Measurements from ENCODE around the gene PCDH15.

PCDH15 gene

DNA sequence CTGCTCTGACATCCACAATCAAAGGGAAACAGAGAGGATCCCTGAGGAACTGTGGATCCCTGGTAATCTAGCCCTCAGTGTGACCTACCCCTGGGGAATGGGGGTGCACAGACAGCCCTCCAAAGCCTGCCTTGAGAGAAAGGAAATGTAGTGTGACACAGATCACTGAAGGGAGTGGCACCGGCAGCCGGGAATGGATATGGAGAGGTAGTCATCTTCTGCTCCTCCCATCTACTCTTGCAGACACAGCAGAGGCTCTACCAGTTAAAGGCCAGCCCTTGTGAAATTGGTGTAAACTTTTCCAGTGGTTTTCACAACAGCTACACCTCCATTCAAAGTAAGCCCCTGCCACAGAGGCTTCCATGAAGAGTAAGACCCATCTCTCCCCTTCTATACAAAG is 144.4 kb downstream of the PCDH15 start:
- Histone ChIP-seq H3F3A (ENCODE audit: low read depth) (no peaks in the 10 kb centered on the region), H3K9ac (ENCODE audit: low read depth, low read length, poor library complexity, severe bottlenecking) (no peak overlapping the region), H3K27me3 (ENCODE audit: insufficient read depth, low read length, poor library complexity, severe bottlenecking) (no peaks in the 10 kb centered on the region), H3K4me1 (ENCODE audit: insufficient read depth, low read length, poor library complexity, severe bottlenecking) (no peaks in the 10 kb centered on the region), H3K9me2 (replicated peaks; ENCODE audit: low read depth, low read length) (no peaks in the 10 kb centered on the region), H3K79me2 (ENCODE audit: insufficient read depth, low read length) (no peaks in the 10 kb centered on the region), H3K4me2 (ENCODE audit: low read depth, low read length, poor library complexity, severe bottlenecking) (no peak overlapping the region), H4K20me1 (ENCODE audit: insufficient read depth, low read length, poor library complexity, severe bottlenecking) (no peaks in the 10 kb centered on the region), H2AFZ (ENCODE audit: low read length) (no peak overlapping the region), H3K4me3 (ENCODE audit: low read length, poor library complexity, severe bottlenecking) (no peak overlapping the region), H3K9me3 (ENCODE audit: insufficient read depth, low read depth, low read length) (no peaks in the 10 kb centered on the region), H3K36me3 (ENCODE audit: insufficient read depth, low read length) (no peaks in the 10 kb centered on the region)
- no peak for TF ChIP-seq EZH2phosphoT487 (IDR thresholded peaks at IDR 0.05; ENCODE audit: borderline replicate concordance)
- TF ChIP-seq CTCF (conservative IDR thresholded peaks at IDR 0.05; ENCODE audit: low read length) = no peak

DNA sequence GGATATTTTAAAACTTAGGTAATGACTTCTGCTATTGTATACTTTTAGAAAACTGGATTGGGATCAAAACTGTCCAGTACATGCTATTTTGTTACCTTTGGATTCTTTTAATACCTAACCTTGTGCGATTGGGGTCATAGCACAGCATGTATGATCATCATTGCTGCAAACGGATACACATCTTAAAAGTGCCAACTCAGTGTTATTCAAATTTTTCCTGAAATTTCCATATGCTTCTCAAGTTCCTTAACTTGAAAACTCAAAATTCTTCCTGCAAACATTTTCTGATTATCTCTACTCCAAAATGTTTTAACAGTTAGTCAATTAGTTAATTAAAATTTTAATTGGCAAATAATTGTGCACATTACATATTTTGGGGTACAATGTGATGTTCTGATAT is 147.5 kb downstream of the PCDH15 start:
- H4K20me1 ChIP-seq (ENCODE audit: insufficient read depth, low read length, poor library complexity, severe bottlenecking) = no peaks in the 10 kb centered on the region
- no peak overlapping the region for H3K4me2 ChIP-seq (ENCODE audit: low read depth, low read length, poor library complexity, severe bottlenecking)
- H3K4me3 ChIP-seq (ENCODE audit: low read length, poor library complexity, severe bottlenecking) = no peak overlapping the region
- H3K9me2 ChIP-seq (replicated peaks; ENCODE audit: low read depth, low read length) = no peaks in the 10 kb centered on the region
- no peaks in the 10 kb centered on the region for H3K36me3 ChIP-seq (ENCODE audit: insufficient read depth, low read length)
- no peaks in the 10 kb centered on the region for H3K79me2 ChIP-seq (ENCODE audit: insufficient read depth, low read length)
- TF ChIP-seq EZH2phosphoT487 (IDR thresholded peaks at IDR 0.05; ENCODE audit: borderline replicate concordance) (no peak), CTCF (conservative IDR thresholded peaks at IDR 0.05; ENCODE audit: low read length) (no peak)
- no peak overlapping the region for H3K9ac ChIP-seq (ENCODE audit: low read depth, low read length, poor library complexity, severe bottlenecking)
- no peaks in the 10 kb centered on the region for H3F3A ChIP-seq (ENCODE audit: low read depth)
- H3K27me3 ChIP-seq (ENCODE audit: insufficient read depth, low read length, poor library complexity, severe bottlenecking) = no peaks in the 10 kb centered on the region
- no peaks in the 10 kb centered on the region for H3K4me1 ChIP-seq (ENCODE audit: insufficient read depth, low read length, poor library complexity, severe bottlenecking)
- H3K9me3 ChIP-seq (ENCODE audit: insufficient read depth, low read depth, low read length) = no peaks in the 10 kb centered on the region
- no peak overlapping the region for H2AFZ ChIP-seq (ENCODE audit: low read length)

DNA sequence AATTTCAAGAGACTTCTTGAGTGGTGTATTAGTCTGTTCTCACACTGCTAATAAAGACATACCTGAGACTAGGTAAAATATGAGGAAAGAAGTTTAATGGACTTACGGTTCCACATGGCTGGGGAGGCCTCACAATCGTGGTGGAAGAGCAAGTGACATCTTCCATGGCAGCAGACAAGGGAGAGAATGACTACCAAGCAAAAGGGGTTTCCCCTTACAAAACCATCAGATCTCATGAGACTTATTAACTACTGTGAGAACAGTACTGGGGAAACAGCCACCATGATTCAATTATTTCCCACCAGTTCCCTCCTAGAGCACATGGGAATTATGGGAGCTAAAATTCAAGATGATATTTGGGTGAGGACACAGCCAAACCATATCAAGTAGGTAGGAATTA is 150.5 kb downstream of the PCDH15 start:
- H3K4me2 ChIP-seq (ENCODE audit: low read depth, low read length, poor library complexity, severe bottlenecking) = no peak overlapping the region
- H3F3A ChIP-seq (ENCODE audit: low read depth) = no peaks in the 10 kb centered on the region
- H3K79me2 ChIP-seq (ENCODE audit: insufficient read depth, low read length) = no peaks in the 10 kb centered on the region
- TF ChIP-seq EZH2phosphoT487 (IDR thresholded peaks at IDR 0.05; ENCODE audit: borderline replicate concordance) = no peak
- TF ChIP-seq CTCF (conservative IDR thresholded peaks at IDR 0.05; ENCODE audit: low read length) = no peak
- no peaks in the 10 kb centered on the region for H3K9me3 ChIP-seq (ENCODE audit: insufficient read depth, low read depth, low read length)
- H3K9ac ChIP-seq (ENCODE audit: low read depth, low read length, poor library complexity, severe bottlenecking) = no peak overlapping the region
- no peaks in the 10 kb centered on the region for H3K4me1 ChIP-seq (ENCODE audit: insufficient read depth, low read length, poor library complexity, severe bottlenecking)
- H3K9me2 ChIP-seq (replicated peaks; ENCODE audit: low read depth, low read length) = no peaks in the 10 kb centered on the region
- H2AFZ ChIP-seq (ENCODE audit: low read length) = no peak overlapping the region
- no peak overlapping the region for H3K4me3 ChIP-seq (ENCODE audit: low read length, poor library complexity, severe bottlenecking)
- no peaks in the 10 kb centered on the region for H3K36me3 ChIP-seq (ENCODE audit: insufficient read depth, low read length)
- H3K27me3 ChIP-seq (ENCODE audit: insufficient read depth, low read length, poor library complexity, severe bottlenecking) = no peaks in the 10 kb centered on the region
- no peaks in the 10 kb centered on the region for H4K20me1 ChIP-seq (ENCODE audit: insufficient read depth, low read length, poor library complexity, severe bottlenecking)

Data from Loucy (cell line).